Karpas-422 (cell line): ENCODE results near the gene MYCBP2. TPM values are rescaled to one million over a fixed set of nuclear protein-coding genes. Genes with fewer than 3 reads are reported as not detected.

Experiments used
- DNase-seq: peaks from one replicate; pipeline ENCODE4 v3.0.0-alpha.2; 2015
- H2AFZ ChIP-seq: fragments of 200-600 bp; sonication (generic); 2 replicates; pipeline ENCODE4 v1.6.1; 2014; ENCODE audit warnings: antibody characterized with exemption, low read length, mixed read lengths
- H3K27ac ChIP-seq: fragments of 200-600 bp; sonication (generic); 2 replicates; pipeline ENCODE4 v1.5.1; 2014; ENCODE audit warnings: mild to moderate bottlenecking, low read length, moderate library complexity
- H3K27me3 ChIP-seq: fragments of 200-600 bp; sonication (generic); 2 replicates; pipeline ENCODE4 v1.6.1; 2014; ENCODE audit warnings: low read length, mixed read lengths
- H3K36me3 ChIP-seq: fragments of 200-600 bp; sonication (generic); 2 replicates; pipeline ENCODE4 v1.6.1; 2014; ENCODE audit warnings: low read length, mixed read lengths; ENCODE audit not compliant: insufficient read depth
- H3K4me1 ChIP-seq: fragments of 200-600 bp; sonication (generic); 2 replicates; pipeline ENCODE4 v1.6.1; 2014; ENCODE audit warnings: mild to moderate bottlenecking, low read length, mixed read lengths
- H3K4me2 ChIP-seq: fragments of 200-600 bp; sonication (generic); 2 replicates; pipeline ENCODE4 v1.6.1; 2014; ENCODE audit warnings: low read length, low read depth, mild to moderate bottlenecking; ENCODE audit not compliant: poor library complexity, severe bottlenecking
- H3K4me3 ChIP-seq: fragments of 200-600 bp; sonication (generic); 2 replicates; pipeline ENCODE4 v1.5.1; 2014; ENCODE audit warnings: mild to moderate bottlenecking, antibody characterized with exemption, low read length, mixed read lengths
- H3K79me2 ChIP-seq: fragments of 200-600 bp; sonication (generic); 2 replicates; pipeline ENCODE4 v1.6.1; 2014; ENCODE audit warnings: mild to moderate bottlenecking, low read length, mixed read lengths
- H3K9ac ChIP-seq: fragments of 200-600 bp; sonication (generic); 2 replicates; pipeline ENCODE4 v1.6.0; 2014; ENCODE audit warnings: low read length
- H3K9me2 ChIP-seq: fragments of 200-600 bp; sonication (generic), shearing (Covaris generic); replicated peaks from 2 replicates; pipeline ENCODE4 v1.6.0; 2014; ENCODE audit warnings: mild to moderate bottlenecking, low read length, moderate library complexity; ENCODE audit not compliant: insufficient read depth
- H3K9me3 ChIP-seq: fragments of 300-700, 200-600 bp; sonication (generic); 2 replicates; pipeline ENCODE4 v1.6.1; 2014; ENCODE audit warnings: low read length, mixed read lengths
- H4K20me1 ChIP-seq: fragments of 200-600 bp; sonication (generic); 2 replicates; pipeline ENCODE4 v1.6.1; 2014; ENCODE audit warnings: mild to moderate bottlenecking, antibody characterized with exemption, low read length, low read depth; ENCODE audit not compliant: insufficient read depth
- total RNA-seq: library from RNA; depleted of rRNA; stranded (reverse); fragments of >200 nt; shearing (Covaris generic); gene quantifications from 2 replicates; pipeline ENCODE4 v1.2.3, GENCODE V29; 2014; ENCODE audit warnings: low replicate concordance

The MYCBP2 gene
- total RNA-seq, 1 experiment from 2014 or later, result 188 TPM

- Histone ChIP-seq H4K20me1 (no peaks in the 10 kb centered on the region), H3K4me3 (no peak overlapping the region), H3K9me3 (no peaks in the 10 kb centered on the region), H3K79me2 (no peaks in the 10 kb centered on the region), H3K27ac (no peak overlapping the region), H3K36me3 (no peaks in the 10 kb centered on the region), H3K9ac (no peak overlapping the region), H3K4me1 (peaks cover 25% of the 10 kb centered on the region), H3K4me2 (no peak overlapping the region), H3K9me2 (no peaks in the 10 kb centered on the region), H2AFZ (no peak overlapping the region), H3K27me3 (no peaks in the 10 kb centered on the region)
- no peak for DNase-seq
These were observed 8.6 kb upstream of the MYCBP2 start for GRCh38 chr13:77335543-77335942.

- H2AFZ ChIP-seq, result no peak overlapping the region
These were observed 6.7 kb upstream of the MYCBP2 start for GRCh38 chr13:77333594-77333993.

GRCh38 chr13:77331421-77331820 lies 4.5 kb upstream of the MYCBP2 start:
- no peaks in the 10 kb centered on the region for H3K9me3 ChIP-seq
- no peaks in the 10 kb centered on the region for H3K27me3 ChIP-seq
- no peak overlapping the region for H3K9ac ChIP-seq
- peaks cover 4% of the 10 kb centered on the region for H3K79me2 ChIP-seq
- H3K4me3 ChIP-seq, result no peak overlapping the region
- peaks cover 30% of the 10 kb centered on the region for H3K4me1 ChIP-seq
- H3K27ac ChIP-seq, result no peak overlapping the region; the same call in 1 of the 2 replicates
- H3K9me2 ChIP-seq, result no peaks in the 10 kb centered on the region
- no peaks in the 10 kb centered on the region for H3K36me3 ChIP-seq
- no peak for DNase-seq
- H2AFZ ChIP-seq, result no peak overlapping the region
- H3K4me2 ChIP-seq, result peak overlapping the region; percentile 85
- no peaks in the 10 kb centered on the region for H4K20me1 ChIP-seq

More at GRCh38 chr13:77333594-77333993, 6.7 kb upstream of the MYCBP2 start:
- H3K27me3 ChIP-seq, result no peaks in the 10 kb centered on the region
- no peak overlapping the region for H3K4me3 ChIP-seq
- peaks cover 17% of the 10 kb centered on the region for H3K4me1 ChIP-seq
- no peaks in the 10 kb centered on the region for H4K20me1 ChIP-seq
- no peak overlapping the region for H3K27ac ChIP-seq
- no peaks in the 10 kb centered on the region for H3K79me2 ChIP-seq
- H3K9me3 ChIP-seq, result no peaks in the 10 kb centered on the region
- no peak for DNase-seq
- H3K36me3 ChIP-seq, result no peaks in the 10 kb centered on the region
- H3K9ac ChIP-seq, result no peak overlapping the region
- H3K4me2 ChIP-seq, result no peak overlapping the region
- H3K9me2 ChIP-seq, result no peaks in the 10 kb centered on the region

GRCh38 chr13:77329911-77330584 lies 3.2 kb upstream of the MYCBP2 start:
- no peaks in the 10 kb centered on the region for H3K36me3 ChIP-seq
- H3K79me2 ChIP-seq, result peaks cover 18% of the 10 kb centered on the region
- peak; percentile 56 for DNase-seq
- peak overlapping the region; percentile 87 for H3K9ac ChIP-seq
- no peaks in the 10 kb centered on the region for H3K9me3 ChIP-seq
- H3K9me2 ChIP-seq, result no peaks in the 10 kb centered on the region
- peak overlapping the region; percentile 91 for H3K4me3 ChIP-seq
- peaks cover 8% of the 10 kb centered on the region for H4K20me1 ChIP-seq
- peaks cover 30% of the 10 kb centered on the region for H3K4me1 ChIP-seq
- peak overlapping the region; percentile 85 for H3K4me2 ChIP-seq
- peak overlapping the region; percentile 96 for H3K27ac ChIP-seq
- H2AFZ ChIP-seq, result peak overlapping the region; percentile 85
- H3K27me3 ChIP-seq, result no peaks in the 10 kb centered on the region

- Histone ChIP-seq H3K9me2 (no peaks in the 10 kb centered on the region), H3K9ac (peak overlapping the region; percentile 87), H3K4me2 (peak overlapping the region; percentile 85), H3K4me1 (peaks cover 36% of the 10 kb centered on the region), H3K9me3 (no peaks in the 10 kb centered on the region), H3K36me3 (no peaks in the 10 kb centered on the region), H3K79me2 (peaks cover 25% of the 10 kb centered on the region), H3K27ac (peak overlapping the region; percentile 96), H3K27me3 (no peaks in the 10 kb centered on the region), H3K4me3 (peak overlapping the region; percentile 91), H2AFZ (peak overlapping the region; percentile 85), H4K20me1 (peaks cover 13% of the 10 kb centered on the region)
- DNase-seq, result peak; percentile 98
These were observed 2.4 kb upstream of the MYCBP2 start for GRCh38 chr13:77329133-77329910.

- Histone ChIP-seq H3K27me3 (no peaks in the 10 kb centered on the region), H3K27ac (peak overlapping the region; percentile 96), H3K4me2 (peak overlapping the region; percentile 85), H3K9me3 (no peaks in the 10 kb centered on the region), H3K36me3 (no peaks in the 10 kb centered on the region), H3K4me1 (peaks cover 42% of the 10 kb centered on the region), H2AFZ (peak overlapping the region; percentile 68), H3K9me2 (no peaks in the 10 kb centered on the region), H4K20me1 (peaks cover 18% of the 10 kb centered on the region), H3K9ac (peak overlapping the region; percentile 87), H3K79me2 (peaks cover 31% of the 10 kb centered on the region), H3K4me3 (peak overlapping the region; percentile 91)
- DNase-seq, result peak; percentile 54
These were observed 1.9 kb upstream of the MYCBP2 start for GRCh38 chr13:77328819-77329132.

- peak overlapping the region; percentile 52 for H3K27ac ChIP-seq
- no peak overlapping the region for H2AFZ ChIP-seq
- peaks cover 64% of the 10 kb centered on the region for H3K79me2 ChIP-seq
- peak overlapping the region; percentile 91 for H3K4me3 ChIP-seq
- peaks cover 4% of the 10 kb centered on the region; the same call in 1 of the 2 replicates for H3K36me3 ChIP-seq
- H3K9me2 ChIP-seq, result no peaks in the 10 kb centered on the region
- peaks cover 44% of the 10 kb centered on the region for H4K20me1 ChIP-seq
- peaks cover 65% of the 10 kb centered on the region for H3K4me1 ChIP-seq
- H3K27me3 ChIP-seq, result no peaks in the 10 kb centered on the region
- no peaks in the 10 kb centered on the region for H3K9me3 ChIP-seq
- H3K4me2 ChIP-seq, result peak overlapping the region; percentile 85
- peak overlapping the region; percentile 90 for H3K9ac ChIP-seq
- peak; percentile 62 for DNase-seq
These were observed 1.4 kb downstream of the MYCBP2 start for GRCh38 chr13:77325371-77325980.

GRCh38 chr13:77323858-77324257 lies 3.0 kb downstream of the MYCBP2 start:
- H3K36me3 ChIP-seq, result peaks cover 4% of the 10 kb centered on the region; the same call in 1 of the 2 replicates
- no peak for DNase-seq
- H3K79me2 ChIP-seq, result peaks cover 80% of the 10 kb centered on the region
- no peaks in the 10 kb centered on the region for H3K9me2 ChIP-seq
- no peaks in the 10 kb centered on the region for H3K9me3 ChIP-seq
- H3K9ac ChIP-seq, result peak overlapping the region; percentile 90; the same call in 1 of the 2 replicates
- H3K4me1 ChIP-seq, result peaks cover 66% of the 10 kb centered on the region
- H3K27ac ChIP-seq, result no peak overlapping the region
- H4K20me1 ChIP-seq, result peaks cover 56% of the 10 kb centered on the region
- peak overlapping the region; percentile 85 for H3K4me2 ChIP-seq
- H3K27me3 ChIP-seq, result no peaks in the 10 kb centered on the region
- H3K4me3 ChIP-seq, result peak overlapping the region; percentile 91
- H2AFZ ChIP-seq, result no peak overlapping the region
